ENCODE measurements around the gene CLOCK. TPM values are rescaled to one million over a fixed set of nuclear protein-coding genes. Genes with fewer than 3 reads are reported as not detected.
"Not testable (repeated sequence)": the region's sequence is repeated elsewhere in the genome, so short reads cannot be mapped to it uniquely, and the experiment has no call there.

The CLOCK gene
- 34.0 and 36.6 TPM in 2 replicates for total RNA-seq (2014; rRNA removed; shearing (Covaris generic))

GRCh38 chr4:55546756-55547465 is at the start of gene CLOCK:
CLOCK (minus strand) TSS chr4:55546909; CDS start chr4:55482785, 64,124 bp downstream.
- Histone ChIP-seq H3K27me3 (no peaks in the 10 kb centered on the region), H3K9me3 (replicated peaks) (no peaks in the 10 kb centered on the region)
- peak; percentile 93 to 94 for DNase-seq

GRCh38 chr4:55592014-55592413 is 45.3 kb upstream of the CLOCK start, which contains the start of gene PDCL2:
PDCL2 (minus strand) TSS chr4:55592245; CDS start chr4:55592109, 136 bp downstream.
- no peak for DNase-seq
- Histone ChIP-seq H3K4me3 (no peak within 1 kb of the TSS), H3K27ac (no peak within 1 kb of the TSS), H3K9me3 (replicated peaks) (0 out of 2 replicates have a peak, but pooled peaks cover 3% of the 10 kb centered on the region), H3K36me3 (0 out of 2 replicates have a peak, but pooled peaks cover 2% of the 10 kb centered on the region), H3K27me3 (no peaks in the 10 kb centered on the region), H3K4me1 (no peaks in the 10 kb centered on the region; the same call in 1 of the 2 replicates)

More at GRCh38 chr4:55546756-55547465, at the start of gene CLOCK:
- Histone ChIP-seq H3K36me3 (no peaks in the 10 kb centered on the region; the same call in 1 of the 2 replicates), H3K27ac (peak within 1 kb of the TSS; percentile 86), H3K4me3 (peak within 1 kb of the TSS; percentile 71), H3K4me1 (peaks cover 11% of the 10 kb centered on the region)

- no peak overlapping the region for H3K4me3 ChIP-seq
- no peaks in the 10 kb centered on the region; the same call in 1 of the 2 replicates for H3K4me1 ChIP-seq
- H3K27ac ChIP-seq = no peak overlapping the region
- H3K36me3 ChIP-seq = no peaks in the 10 kb centered on the region
- H3K27me3 ChIP-seq = no peaks in the 10 kb centered on the region
- DNase-seq = no peak
- H3K9me3 ChIP-seq (replicated peaks) = 0 out of 2 replicates have a peak, but pooled peaks cover 3% of the 10 kb centered on the region
These were observed 41.5 kb upstream of the CLOCK start for GRCh38 chr4:55588160-55588559.

GRCh38 chr4:55582773-55583172 is 36.1 kb upstream of the CLOCK start:
- not testable (repeated sequence) for DNase-seq; H3K9me3 ChIP-seq (replicated peaks); H3K27me3 ChIP-seq; H3K4me1 ChIP-seq; H3K27ac ChIP-seq; H3K4me3 ChIP-seq; H3K36me3 ChIP-seq

- H3K27me3 ChIP-seq = no peaks in the 10 kb centered on the region
- no peak overlapping the region for H3K27ac ChIP-seq
- H3K36me3 ChIP-seq = no peaks in the 10 kb centered on the region
- DNase-seq = no peak
- H3K4me3 ChIP-seq = no peak overlapping the region
- no peaks in the 10 kb centered on the region for H3K4me1 ChIP-seq
- peaks cover 14% of the 10 kb centered on the region; the same call in 1 of the 2 replicates for H3K9me3 ChIP-seq (replicated peaks)
These were observed 31.8 kb upstream of the CLOCK start for GRCh38 chr4:55578341-55579010.

- H3K4me3 ChIP-seq = no peak overlapping the region
- no peaks in the 10 kb centered on the region for H3K27me3 ChIP-seq
- no peak overlapping the region for H3K27ac ChIP-seq
- H3K9me3 ChIP-seq (replicated peaks) = peaks cover 14% of the 10 kb centered on the region; the same call in 1 of the 2 replicates
- H3K4me1 ChIP-seq = no peaks in the 10 kb centered on the region
- DNase-seq = no peak
- no peaks in the 10 kb centered on the region for H3K36me3 ChIP-seq
These were observed 28.8 kb upstream of the CLOCK start for GRCh38 chr4:55575513-55575912.

GRCh38 chr4:55574252-55574651 is 27.5 kb upstream of the CLOCK start:
- H3K36me3 ChIP-seq = no peaks in the 10 kb centered on the region
- H3K4me1 ChIP-seq = no peaks in the 10 kb centered on the region
- DNase-seq = no peak
- H3K27me3 ChIP-seq = no peaks in the 10 kb centered on the region
- peaks cover 14% of the 10 kb centered on the region; the same call in 1 of the 2 replicates for H3K9me3 ChIP-seq (replicated peaks)
- no peak overlapping the region for H3K4me3 ChIP-seq
- H3K27ac ChIP-seq = no peak overlapping the region

GRCh38 chr4:55571806-55572205 is 25.1 kb upstream of the CLOCK start:
- no peaks in the 10 kb centered on the region for H3K4me1 ChIP-seq
- H3K36me3 ChIP-seq = no peaks in the 10 kb centered on the region
- no peaks in the 10 kb centered on the region for H3K27me3 ChIP-seq
- no peak for DNase-seq
- no peak overlapping the region for H3K27ac ChIP-seq
- H3K9me3 ChIP-seq (replicated peaks) = peaks cover 14% of the 10 kb centered on the region; the same call in 1 of the 2 replicates
- H3K4me3 ChIP-seq = no peak overlapping the region

- Histone ChIP-seq H3K27ac (no peak overlapping the region), H3K4me1 (no peaks in the 10 kb centered on the region), H3K9me3 (replicated peaks) (no peaks in the 10 kb centered on the region), H3K27me3 (no peaks in the 10 kb centered on the region), H3K4me3 (no peak overlapping the region), H3K36me3 (no peaks in the 10 kb centered on the region)
- no peak for DNase-seq
These were observed 22.3 kb upstream of the CLOCK start for GRCh38 chr4:55568905-55569504.

GRCh38 chr4:55561889-55562288 is 15.2 kb upstream of the CLOCK start:
- no peaks in the 10 kb centered on the region for H3K36me3 ChIP-seq
- H3K9me3 ChIP-seq (replicated peaks) = no peaks in the 10 kb centered on the region
- no peaks in the 10 kb centered on the region for H3K4me1 ChIP-seq
- no peak overlapping the region for H3K27ac ChIP-seq
- no peaks in the 10 kb centered on the region for H3K27me3 ChIP-seq
- no peak for DNase-seq
- no peak overlapping the region for H3K4me3 ChIP-seq

- H3K4me1 ChIP-seq = no peaks in the 10 kb centered on the region
- DNase-seq = no peak
- H3K27me3 ChIP-seq = no peaks in the 10 kb centered on the region
- no peaks in the 10 kb centered on the region for H3K9me3 ChIP-seq (replicated peaks)
- H3K27ac ChIP-seq = no peak overlapping the region
- no peak overlapping the region for H3K4me3 ChIP-seq
- no peaks in the 10 kb centered on the region for H3K36me3 ChIP-seq
These were observed 13.4 kb upstream of the CLOCK start for GRCh38 chr4:55560096-55560495.

- Histone ChIP-seq H3K36me3 (no peaks in the 10 kb centered on the region), H3K27me3 (no peaks in the 10 kb centered on the region), H3K9me3 (replicated peaks) (no peaks in the 10 kb centered on the region), H3K27ac (no peak overlapping the region), H3K4me1 (0 out of 2 replicates have a peak, but pooled peaks cover 1% of the 10 kb centered on the region), H3K4me3 (no peak overlapping the region)
- no peak for DNase-seq
These were observed 7.8 kb upstream of the CLOCK start for GRCh38 chr4:55554453-55555030.

GRCh38 chr4:55553441-55554201 is 6.9 kb upstream of the CLOCK start:
- DNase-seq = peak in 1 of 2 experiments; percentile 17

GRCh38 chr4:55551964-55552363 is 5.3 kb upstream of the CLOCK start:
- H3K4me3 ChIP-seq = not testable (repeated sequence)

More at GRCh38 chr4:55553441-55554201, 6.9 kb upstream of the CLOCK start:
- Histone ChIP-seq H3K4me3 (no peak overlapping the region), H3K27me3 (no peaks in the 10 kb centered on the region), H3K9me3 (replicated peaks) (no peaks in the 10 kb centered on the region), H3K36me3 (no peaks in the 10 kb centered on the region), H3K27ac (no peak overlapping the region), H3K4me1 (0 out of 2 replicates have a peak, but pooled peaks cover 4% of the 10 kb centered on the region)

More at GRCh38 chr4:55551964-55552363, 5.3 kb upstream of the CLOCK start:
- not testable (repeated sequence) for H3K9me3 ChIP-seq (replicated peaks); DNase-seq; H3K27me3 ChIP-seq; H3K27ac ChIP-seq; H3K4me1 ChIP-seq; H3K36me3 ChIP-seq
